Right renal pelvis (tissue), 4 donors: ENCODE data around the gene GRIK4. TPM values are rescaled to one million over a fixed set of nuclear protein-coding genes. Genes with fewer than 3 reads are reported as not detected.
A peak's percentile ranks its signal among the peaks of the same experiment; 100 is the strongest.

Source experiments
- DNase-seq, 4 donors: peaks; one replicate each; pipeline ENCODE4 v3.0.0-alpha.2; 2013; ENCODE audit warnings: low read depth in 4 of 4, low spot score in 3 of 4, missing footprints in 1 of 4
- polyA plus RNA-seq, 4 donors: library from polyadenylated mRNA; unstranded; fragments of 120-200 nt; gene quantifications; one replicate each; pipeline ENCODE4 v1.2.1, GENCODE V29; 2013; ENCODE audit not compliant: insufficient read length in 4 of 4

GRIK4 gene
- polyA plus RNA-seq, 4 donors: 0.96 to 1.4 (median 1.2) TPM

DNA sequence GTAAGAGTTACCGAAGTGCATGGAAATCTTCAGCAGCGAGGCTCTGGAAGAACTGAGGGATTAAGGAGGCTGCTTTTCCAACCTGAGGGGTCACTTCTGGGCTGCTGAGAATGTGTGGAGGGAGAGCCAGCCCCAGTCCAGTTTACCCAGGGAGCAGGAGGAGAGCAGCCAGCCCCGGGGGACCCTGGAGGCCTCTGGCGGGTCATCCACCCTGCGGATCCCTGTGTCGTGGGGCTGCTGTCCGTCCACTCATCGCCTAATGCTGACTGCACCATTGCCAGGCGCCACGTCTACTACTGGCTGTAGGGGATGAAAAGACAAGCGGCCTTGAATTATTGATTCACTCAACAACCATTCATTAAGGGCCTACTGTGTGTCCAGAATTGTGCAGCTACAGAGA lies 283.6 kb downstream of the GRIK4 start:
- no peak for DNase-seq

DNA sequence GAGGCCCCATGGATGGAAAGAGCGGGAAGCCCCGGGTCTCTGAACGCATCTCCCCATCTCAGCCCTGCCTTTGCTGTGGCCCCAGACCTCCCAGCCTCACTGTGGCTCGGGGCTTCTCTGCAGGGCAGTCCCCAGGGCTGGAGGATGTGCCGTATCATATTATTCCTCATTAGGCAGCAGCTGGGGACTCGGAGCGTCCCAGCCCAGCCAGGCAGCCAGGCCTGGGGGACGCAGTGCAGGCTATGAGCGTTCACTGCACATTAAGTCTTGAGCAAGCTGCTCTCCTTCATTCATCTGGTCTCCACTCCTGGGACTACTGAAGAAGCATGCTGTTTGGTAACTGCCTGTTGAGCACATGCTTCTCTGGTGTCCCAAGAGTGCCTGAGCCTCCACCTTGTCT lies 285.6 kb downstream of the GRIK4 start:
- no peak for DNase-seq

- DNase-seq: no peak
Observed at GRCh38 chr11:120798854-120799253, 287.3 kb downstream of the GRIK4 start.

DNA sequence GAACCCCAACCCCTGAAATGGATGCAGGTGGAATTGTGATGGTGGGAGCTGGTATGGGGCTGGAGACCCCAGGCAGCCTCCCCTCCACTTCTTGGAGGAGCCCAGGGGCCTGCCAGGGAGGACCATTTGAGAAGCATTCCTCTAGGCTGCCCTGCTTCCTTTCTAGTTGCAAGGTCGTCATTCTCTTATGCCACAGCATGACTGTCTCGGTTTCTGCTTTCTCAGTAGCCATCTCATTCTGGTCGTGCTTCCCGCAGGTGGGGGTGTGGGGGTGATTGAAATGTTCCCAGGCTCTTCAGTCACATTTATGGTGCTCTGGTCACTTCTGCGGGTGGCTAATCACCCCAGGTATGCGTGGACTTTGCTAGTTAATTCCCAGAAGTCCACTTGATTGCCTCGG lies 288.7 kb downstream of the GRIK4 start:
- no peak for DNase-seq

- DNase-seq: peak; percentile 47 to 65 (median 53)
Observed at GRCh38 chr11:120801801-120802689, 290.5 kb downstream of the GRIK4 start.

- no peak for DNase-seq
Observed at GRCh38 chr11:120805960-120806555, 294.5 kb downstream of the GRIK4 start.

GRCh38 chr11:120807414-120808150 lies 296.0 kb downstream of the GRIK4 start:
- no peak for DNase-seq

DNA sequence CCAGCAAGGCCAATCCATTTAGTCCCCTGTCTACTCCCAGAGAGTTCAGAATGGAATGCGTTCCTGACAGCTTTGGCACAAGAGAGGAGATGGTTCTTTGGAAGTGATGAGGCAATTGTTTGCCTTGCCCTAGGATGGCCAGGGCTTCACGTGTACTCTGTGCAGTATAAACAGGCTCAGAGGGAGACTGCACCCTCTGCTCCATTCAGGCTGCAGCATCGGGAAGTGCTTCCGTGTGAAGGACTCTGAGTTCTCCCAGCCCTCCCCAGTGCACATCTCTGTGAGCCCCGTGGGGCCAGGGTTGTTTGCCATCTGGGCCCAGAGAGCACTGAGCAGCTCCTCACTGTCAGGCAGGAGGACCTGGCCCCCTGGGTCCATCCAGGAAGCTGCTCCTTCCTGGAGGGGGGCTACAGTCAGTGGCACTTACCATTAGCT lies 297.1 kb downstream of the GRIK4 start:
- no peak for DNase-seq

DNA sequence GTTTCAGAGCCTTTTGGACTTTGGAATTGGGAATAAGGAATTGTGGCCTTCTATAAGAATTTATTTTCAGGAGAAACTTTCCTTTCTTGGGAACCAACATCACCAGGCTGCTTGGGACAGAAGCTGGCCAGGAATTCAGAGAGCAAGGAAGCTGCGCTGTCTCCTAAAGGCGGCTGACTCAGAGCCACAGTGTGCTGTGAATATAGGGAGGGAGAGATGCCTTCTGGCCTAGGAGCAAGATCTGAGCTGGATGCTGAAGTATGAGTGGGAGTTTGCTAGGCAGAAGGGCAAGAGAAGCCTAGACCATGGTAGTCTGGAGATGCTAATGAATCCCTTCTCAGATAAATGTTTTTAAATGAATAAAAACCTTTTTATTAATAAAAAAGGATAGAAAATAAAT lies 298.7 kb downstream of the GRIK4 start:
- DNase-seq: no peak

DNA sequence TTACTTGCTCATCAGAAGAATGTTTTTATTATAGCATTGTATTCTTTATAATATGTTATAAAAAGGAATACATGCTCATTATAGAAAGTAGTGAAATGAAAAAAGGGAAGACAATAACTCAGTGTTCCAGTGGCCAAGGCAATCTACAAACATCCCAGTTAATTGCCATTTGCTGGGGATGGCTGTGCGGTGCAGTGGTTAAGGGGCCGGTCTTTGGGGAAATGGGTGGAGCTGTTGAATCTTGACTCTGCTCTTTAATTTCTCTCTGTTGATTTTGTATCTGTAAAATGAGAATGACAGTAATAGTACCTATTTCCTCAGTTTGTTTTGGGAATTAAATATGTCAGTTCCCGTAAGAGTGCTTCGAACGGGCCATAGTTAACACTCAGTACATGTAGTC lies 299.7 kb downstream of the GRIK4 start:
- no peak for DNase-seq

DNA sequence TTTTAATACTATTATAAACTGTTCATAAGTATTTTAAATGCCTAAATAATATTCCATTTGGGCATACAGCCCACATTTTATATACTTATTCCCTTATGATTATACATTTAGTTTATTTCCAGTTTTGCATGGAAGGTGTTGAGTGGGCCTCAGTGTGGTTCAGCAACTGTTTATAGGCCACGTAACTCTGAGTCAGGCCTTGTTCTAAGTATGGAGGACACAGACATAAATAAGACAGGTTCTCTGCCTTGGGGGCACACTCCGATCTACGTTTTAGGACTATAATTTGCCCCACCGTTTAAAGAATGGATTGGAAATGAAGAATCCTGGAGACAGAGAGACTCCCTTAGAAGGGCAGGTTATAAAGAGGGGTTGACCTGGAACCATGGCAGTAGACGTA lies 300.2 kb downstream of the GRIK4 start:
- DNase-seq: no peak

GRCh38 chr11:120814531-120815318 lies 303.2 kb downstream of the GRIK4 start:
- peak in 3 of 4 donors; percentile 26 to 40 (median 34) for DNase-seq

DNA sequence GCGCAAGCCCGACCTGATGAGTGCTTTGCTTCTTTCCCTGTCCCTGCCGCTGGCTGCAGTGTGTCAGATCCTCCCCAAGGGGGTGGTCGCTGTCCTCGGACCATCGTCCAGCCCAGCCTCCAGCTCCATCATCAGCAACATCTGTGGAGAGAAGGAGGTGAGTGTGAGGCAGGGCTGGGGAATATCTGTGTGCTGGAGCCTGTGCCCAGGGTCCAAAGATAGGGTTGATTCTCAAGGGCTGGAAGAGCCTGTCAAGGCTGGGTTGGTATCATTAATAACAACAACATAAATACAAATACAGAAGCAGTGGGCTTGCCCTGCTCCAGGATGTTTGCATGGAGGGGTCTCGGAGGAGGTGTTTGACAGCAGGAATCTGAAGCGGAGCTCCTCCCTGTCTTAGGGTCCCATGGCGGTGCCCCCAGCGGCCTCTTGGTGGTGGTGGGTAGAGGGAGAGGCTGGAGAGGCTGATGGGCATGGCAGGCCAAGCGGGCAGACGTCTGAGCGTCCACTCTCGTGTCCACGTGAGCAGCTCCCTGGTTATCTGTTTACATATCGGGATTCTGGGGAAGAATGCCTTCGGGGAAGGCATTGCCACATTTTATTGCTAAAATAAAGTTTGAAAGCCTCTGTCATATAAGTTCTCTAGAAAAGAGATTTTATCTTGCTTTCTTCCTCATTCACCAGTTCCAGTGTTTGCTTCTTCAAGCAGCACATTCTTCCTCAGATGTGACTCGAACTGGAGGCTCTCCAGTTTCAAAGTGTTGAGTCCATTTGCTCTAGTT lies 304.0 kb downstream of the GRIK4 start:
- no peak for DNase-seq

DNA sequence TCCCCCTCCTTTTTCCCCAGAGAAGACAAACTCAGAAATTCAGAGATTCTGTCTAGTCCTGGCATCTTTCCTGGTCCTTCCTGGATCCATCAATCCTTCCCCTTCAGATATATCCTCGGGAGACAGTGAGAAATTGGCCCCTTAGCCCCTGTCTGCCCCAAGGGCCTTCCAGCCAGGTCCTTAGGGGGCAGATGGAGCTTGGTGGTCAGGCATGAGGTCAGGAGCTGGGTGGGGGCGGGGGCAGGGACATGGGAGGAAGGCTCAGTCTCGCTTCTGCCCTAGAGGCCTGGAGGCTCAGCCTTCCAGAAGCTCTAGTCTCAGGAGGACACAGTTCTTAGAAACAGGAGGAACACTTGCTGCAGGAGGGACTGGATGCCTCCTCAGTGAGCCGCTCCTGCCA lies 304.6 kb downstream of the GRIK4 start:
- no peak for DNase-seq

GRCh38 chr11:120816711-120817110 lies 305.2 kb downstream of the GRIK4 start:
- DNase-seq: no peak

DNA sequence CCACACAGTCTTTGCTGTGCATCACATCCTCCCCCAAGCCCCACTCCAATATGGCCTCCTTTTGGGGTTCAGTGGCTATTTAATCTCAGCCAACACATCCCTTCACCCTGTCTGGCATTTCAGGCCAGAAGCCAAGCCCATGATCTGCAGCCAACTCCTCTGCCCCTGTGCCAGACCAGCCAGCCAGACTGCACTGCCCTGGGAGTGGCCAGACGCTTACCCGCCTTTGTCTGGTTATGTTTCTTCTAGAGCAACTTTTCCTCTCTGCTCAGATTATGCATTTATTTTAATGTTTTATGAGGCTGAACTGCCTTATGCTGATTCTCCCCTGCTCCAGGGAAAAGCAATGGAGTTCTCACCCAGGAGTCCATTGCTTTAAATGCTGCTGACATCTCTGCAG lies 305.6 kb downstream of the GRIK4 start:
- no peak for DNase-seq

DNA sequence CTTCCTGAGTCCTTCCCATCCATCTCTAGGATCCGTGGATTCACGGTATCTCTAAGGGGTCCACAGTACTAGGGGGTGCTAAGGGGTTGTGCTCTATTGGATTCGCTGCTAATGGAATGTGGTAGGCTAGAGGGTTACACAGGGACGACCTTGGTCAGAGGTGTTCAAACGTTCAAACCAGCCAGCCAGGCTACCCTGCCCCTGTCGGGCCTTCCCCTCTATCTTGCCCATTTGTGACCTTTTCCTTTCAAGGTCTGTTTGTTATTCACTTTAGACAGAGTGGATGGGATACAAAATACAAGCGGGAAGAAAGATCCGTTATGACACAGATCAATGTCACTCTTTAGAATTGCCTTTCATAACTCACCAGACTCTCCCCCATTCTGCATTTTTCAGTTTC lies 306.5 kb downstream of the GRIK4 start:
- no peak for DNase-seq

GRCh38 chr11:120819003-120819402 lies 307.5 kb downstream of the GRIK4 start:
- no peak for DNase-seq

DNA sequence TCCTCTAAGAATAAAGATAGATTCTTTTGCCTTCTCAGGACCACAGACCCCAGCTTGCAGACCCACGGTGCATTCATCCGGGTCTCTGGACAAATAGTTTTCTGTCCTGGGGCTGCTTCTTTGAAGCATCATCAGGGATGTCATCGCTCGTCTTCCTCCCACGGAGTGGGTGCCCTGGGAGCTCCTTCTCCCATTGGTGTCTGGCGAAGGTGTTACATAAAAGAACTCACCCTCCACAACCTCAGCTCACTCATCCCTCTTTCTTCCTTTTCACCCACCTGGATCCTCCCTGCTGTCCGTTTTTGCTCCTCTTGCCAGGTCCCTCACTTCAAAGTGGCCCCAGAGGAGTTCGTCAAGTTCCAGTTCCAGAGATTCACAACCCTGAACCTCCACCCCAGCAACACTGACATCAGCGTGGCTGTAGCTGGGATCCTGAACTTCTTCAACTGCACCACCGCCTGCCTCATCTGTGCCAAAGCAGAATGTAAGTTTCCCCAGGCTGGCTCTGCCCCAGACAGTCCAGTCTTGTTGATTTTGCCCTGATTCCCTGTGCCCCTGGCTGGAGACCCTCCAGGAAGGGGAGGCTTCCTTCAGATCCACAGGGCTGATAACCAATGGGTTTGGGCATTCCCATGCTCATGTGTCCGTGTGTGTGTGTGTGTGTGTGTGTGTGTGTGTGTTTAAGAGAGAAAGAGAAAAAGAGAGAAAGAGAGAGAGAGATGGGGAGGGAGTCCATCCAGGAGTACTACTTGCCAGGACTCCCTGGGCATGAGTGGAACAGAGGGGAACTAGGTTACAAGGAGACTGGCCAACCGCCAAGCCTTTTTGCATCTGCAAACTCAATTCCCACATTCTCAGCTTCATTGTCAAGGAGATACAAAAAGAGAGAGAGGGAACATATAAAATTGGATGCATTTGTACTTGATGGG lies 308.2 kb downstream of the GRIK4 start:
- DNase-seq: no peak
